HepG2 (cell line): ENCODE data around the gene MRPL50.

Source experiments
- CEBPB ChIP-seq: IDR thresholded peaks from 2 replicates; pipeline ENCODE4 v1.6.1; 2011; ENCODE audit warnings: low read depth, low read length, improper control_type of control experiment, borderline replicate concordance
- CREM ChIP-seq, 2 experiments: sonication (generic) in 1 of 2; formaldehyde crosslinking in 1 of 2; IDR thresholded peaks; 2 replicates each; pipeline versions ENCODE4 v1.4.0 to v1.6.1; 2016 to 2020; ENCODE audit warnings: antibody characterized with exemption in 1 of 2, mild to moderate bottlenecking in 1 of 2, missing genetic modification reagents in 1 of 2
- EP300 ChIP-seq, 3 experiments: sonication (generic) in 1 of 3; formaldehyde crosslinking in 1 of 3; IDR thresholded peaks; 2 replicates each; pipeline versions ENCODE4 v1.5.1 to v1.6.1; 2011 to 2020; ENCODE audit warnings: low read depth in 2 of 3, low read length in 2 of 3, borderline replicate concordance in 1 of 3, improper control_type of control experiment in 1 of 3, mild to moderate bottlenecking in 1 of 3, missing genetic modification reagents in 1 of 3, moderate library complexity in 1 of 3
- HNF4A ChIP-seq: sonication (generic); formaldehyde crosslinking; IDR thresholded peaks from 2 replicates; pipeline ENCODE4 v1.4.0; 2020; ENCODE audit warnings: missing genetic modification reagents
- POLR2A ChIP-seq, 2 experiments: IDR thresholded peaks; 2 replicates each; pipeline ENCODE4 v1.6.1; 2011; ENCODE audit warnings: low read depth in 2 of 2, low read length in 2 of 2, mild to moderate bottlenecking in 1 of 2, moderate library complexity in 1 of 2; ENCODE audit not compliant: insufficient read depth in 1 of 2
- POLR2AphosphoS5 ChIP-seq: IDR thresholded peaks from 2 replicates; pipeline ENCODE4 v1.6.1; 2012; ENCODE audit warnings: low read depth, low read length
- ZNF589 ChIP-seq: sonication (generic); formaldehyde crosslinking; conservative IDR thresholded peaks from 2 replicates; pipeline ENCODE4 v1.8.0; 2022; ENCODE audit warnings: mild to moderate bottlenecking, moderate library complexity, missing genetic modification reagents
- ZSCAN20 ChIP-seq: sonication (generic); formaldehyde crosslinking; IDR thresholded peaks from 2 replicates; pipeline ENCODE4 v1.4.0; 2020; ENCODE audit warnings: missing genetic modification reagents, mild to moderate bottlenecking, borderline replicate concordance
- TF ChIP-seq, protein P1 (sequence below): sonication (generic); formaldehyde crosslinking; IDR thresholded peaks from 2 replicates; pipeline ENCODE4 v1.5.0; 2020; ENCODE audit warnings: mild to moderate bottlenecking, missing genetic modification reagents, moderate library complexity
- TF ChIP-seq, protein P2 (sequence below): sonication (generic); formaldehyde crosslinking; IDR thresholded peaks from 2 replicates; pipeline ENCODE4 v1.4.0; 2020; ENCODE audit warnings: missing genetic modification reagents
- TF ChIP-seq, protein P3 (sequence below), 2 experiments: IDR thresholded peaks; 2 replicates each; pipeline ENCODE4 v1.6.1; 2011 to 2012; ENCODE audit warnings: low read length in 2 of 2, borderline replicate concordance in 1 of 2, low read depth in 1 of 2, mild to moderate bottlenecking in 1 of 2, moderate library complexity in 1 of 2
- TF ChIP-seq, protein P4 (sequence below): sonication (generic); formaldehyde crosslinking; IDR thresholded peaks from 2 replicates; pipeline ENCODE4 v1.4.0; 2020; ENCODE audit warnings: missing genetic modification reagents, low read depth, mild to moderate bottlenecking, borderline replicate concordance

DNA sequence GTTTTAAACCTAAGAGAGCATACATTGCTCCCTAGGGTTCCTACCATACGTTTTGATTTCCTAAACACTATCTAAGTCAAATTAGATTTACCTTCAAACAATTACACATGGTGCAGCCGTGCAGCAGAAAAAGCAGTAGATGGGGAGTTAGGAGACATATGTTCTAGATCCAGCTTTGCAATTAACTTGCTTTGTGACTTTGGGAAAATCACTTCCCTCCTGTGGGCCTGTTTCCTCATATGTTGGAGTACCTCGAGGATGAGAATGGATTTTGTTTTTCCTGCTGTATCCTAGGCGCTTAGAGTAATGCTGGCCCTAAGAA, 711 bp downstream of the MRPL50 start:
- TF ChIP-seq, protein P1, sequence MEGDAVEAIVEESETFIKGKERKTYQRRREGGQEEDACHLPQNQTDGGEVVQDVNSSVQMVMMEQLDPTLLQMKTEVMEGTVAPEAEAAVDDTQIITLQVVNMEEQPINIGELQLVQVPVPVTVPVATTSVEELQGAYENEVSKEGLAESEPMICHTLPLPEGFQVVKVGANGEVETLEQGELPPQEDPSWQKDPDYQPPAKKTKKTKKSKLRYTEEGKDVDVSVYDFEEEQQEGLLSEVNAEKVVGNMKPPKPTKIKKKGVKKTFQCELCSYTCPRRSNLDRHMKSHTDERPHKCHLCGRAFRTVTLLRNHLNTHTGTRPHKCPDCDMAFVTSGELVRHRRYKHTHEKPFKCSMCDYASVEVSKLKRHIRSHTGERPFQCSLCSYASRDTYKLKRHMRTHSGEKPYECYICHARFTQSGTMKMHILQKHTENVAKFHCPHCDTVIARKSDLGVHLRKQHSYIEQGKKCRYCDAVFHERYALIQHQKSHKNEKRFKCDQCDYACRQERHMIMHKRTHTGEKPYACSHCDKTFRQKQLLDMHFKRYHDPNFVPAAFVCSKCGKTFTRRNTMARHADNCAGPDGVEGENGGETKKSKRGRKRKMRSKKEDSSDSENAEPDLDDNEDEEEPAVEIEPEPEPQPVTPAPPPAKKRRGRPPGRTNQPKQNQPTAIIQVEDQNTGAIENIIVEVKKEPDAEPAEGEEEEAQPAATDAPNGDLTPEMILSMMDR, result no peak
- TF ChIP-seq, protein P2, sequence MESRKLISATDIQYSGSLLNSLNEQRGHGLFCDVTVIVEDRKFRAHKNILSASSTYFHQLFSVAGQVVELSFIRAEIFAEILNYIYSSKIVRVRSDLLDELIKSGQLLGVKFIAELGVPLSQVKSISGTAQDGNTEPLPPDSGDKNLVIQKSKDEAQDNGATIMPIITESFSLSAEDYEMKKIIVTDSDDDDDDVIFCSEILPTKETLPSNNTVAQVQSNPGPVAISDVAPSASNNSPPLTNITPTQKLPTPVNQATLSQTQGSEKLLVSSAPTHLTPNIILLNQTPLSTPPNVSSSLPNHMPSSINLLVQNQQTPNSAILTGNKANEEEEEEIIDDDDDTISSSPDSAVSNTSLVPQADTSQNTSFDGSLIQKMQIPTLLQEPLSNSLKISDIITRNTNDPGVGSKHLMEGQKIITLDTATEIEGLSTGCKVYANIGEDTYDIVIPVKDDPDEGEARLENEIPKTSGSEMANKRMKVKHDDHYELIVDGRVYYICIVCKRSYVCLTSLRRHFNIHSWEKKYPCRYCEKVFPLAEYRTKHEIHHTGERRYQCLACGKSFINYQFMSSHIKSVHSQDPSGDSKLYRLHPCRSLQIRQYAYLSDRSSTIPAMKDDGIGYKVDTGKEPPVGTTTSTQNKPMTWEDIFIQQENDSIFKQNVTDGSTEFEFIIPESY (CRISPR knock-in tag), result no peak
- no peak for TF ChIP-seq CREM (IDR thresholded peaks at IDR 0.05)
- TF ChIP-seq CREM (CRISPR knock-in tag; IDR thresholded peaks at IDR 0.05), result no peak
- TF ChIP-seq CEBPB, result no peak
- TF ChIP-seq, protein P3, sequence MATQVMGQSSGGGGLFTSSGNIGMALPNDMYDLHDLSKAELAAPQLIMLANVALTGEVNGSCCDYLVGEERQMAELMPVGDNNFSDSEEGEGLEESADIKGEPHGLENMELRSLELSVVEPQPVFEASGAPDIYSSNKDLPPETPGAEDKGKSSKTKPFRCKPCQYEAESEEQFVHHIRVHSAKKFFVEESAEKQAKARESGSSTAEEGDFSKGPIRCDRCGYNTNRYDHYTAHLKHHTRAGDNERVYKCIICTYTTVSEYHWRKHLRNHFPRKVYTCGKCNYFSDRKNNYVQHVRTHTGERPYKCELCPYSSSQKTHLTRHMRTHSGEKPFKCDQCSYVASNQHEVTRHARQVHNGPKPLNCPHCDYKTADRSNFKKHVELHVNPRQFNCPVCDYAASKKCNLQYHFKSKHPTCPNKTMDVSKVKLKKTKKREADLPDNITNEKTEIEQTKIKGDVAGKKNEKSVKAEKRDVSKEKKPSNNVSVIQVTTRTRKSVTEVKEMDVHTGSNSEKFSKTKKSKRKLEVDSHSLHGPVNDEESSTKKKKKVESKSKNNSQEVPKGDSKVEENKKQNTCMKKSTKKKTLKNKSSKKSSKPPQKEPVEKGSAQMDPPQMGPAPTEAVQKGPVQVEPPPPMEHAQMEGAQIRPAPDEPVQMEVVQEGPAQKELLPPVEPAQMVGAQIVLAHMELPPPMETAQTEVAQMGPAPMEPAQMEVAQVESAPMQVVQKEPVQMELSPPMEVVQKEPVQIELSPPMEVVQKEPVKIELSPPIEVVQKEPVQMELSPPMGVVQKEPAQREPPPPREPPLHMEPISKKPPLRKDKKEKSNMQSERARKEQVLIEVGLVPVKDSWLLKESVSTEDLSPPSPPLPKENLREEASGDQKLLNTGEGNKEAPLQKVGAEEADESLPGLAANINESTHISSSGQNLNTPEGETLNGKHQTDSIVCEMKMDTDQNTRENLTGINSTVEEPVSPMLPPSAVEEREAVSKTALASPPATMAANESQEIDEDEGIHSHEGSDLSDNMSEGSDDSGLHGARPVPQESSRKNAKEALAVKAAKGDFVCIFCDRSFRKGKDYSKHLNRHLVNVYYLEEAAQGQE (IDR thresholded peaks at IDR 0.05; ENCODE audit: borderline replicate concordance in 1 of 2, low read depth in 1 of 2, low read length in 2 of 2), result no peak
- no peak for TF ChIP-seq POLR2AphosphoS5
- no peak for TF ChIP-seq ZSCAN20
- no peak for TF ChIP-seq ZNF589
- TF ChIP-seq POLR2A (IDR thresholded peaks at IDR 0.05; ENCODE audit: insufficient read depth in 1 of 2, low read depth in 2 of 2, low read length in 2 of 2), result no peak
- TF ChIP-seq, protein P4, sequence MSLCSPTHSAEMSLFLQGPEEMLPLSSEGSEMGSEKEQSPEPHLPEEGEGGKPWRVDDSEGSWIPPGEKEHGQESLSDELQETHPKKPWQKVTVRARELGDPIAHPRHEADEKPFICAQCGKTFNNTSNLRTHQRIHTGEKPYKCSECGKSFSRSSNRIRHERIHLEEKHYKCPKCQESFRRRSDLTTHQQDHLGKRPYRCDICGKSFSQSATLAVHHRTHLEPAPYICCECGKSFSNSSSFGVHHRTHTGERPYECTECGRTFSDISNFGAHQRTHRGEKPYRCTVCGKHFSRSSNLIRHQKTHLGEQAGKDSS, result no peak
- TF ChIP-seq HNF4A, result no peak
- TF ChIP-seq EP300 (IDR thresholded peaks at IDR 0.05; ENCODE audit: low read depth in 2 of 2, low read length in 2 of 2), result no peak
- TF ChIP-seq EP300 (CRISPR knock-in tag; IDR thresholded peaks at IDR 0.05; ENCODE audit: borderline replicate concordance), result no peak
